Measurements from ENCODE around the gene MAP3K15.

- TF ChIP-seq CTCF (IDR thresholded peaks at IDR 0.05; ENCODE audit: insufficient read depth, low read depth, low read length) (no peak), EZH2 (IDR thresholded peaks at IDR 0.05; ENCODE audit: insufficient read depth, low read length) (no peak)
Observed at GRCh38 chrX:19539665-19540064, 24.4 kb upstream of the MAP3K15 start.
